Stomach (tissue), 9 donors: ENCODE data around the gene FSTL4. TPM values are rescaled to one million over a fixed set of nuclear protein-coding genes. Genes with fewer than 3 reads are reported as not detected.

Source experiments
- DNase-seq, 2 donors: peaks; one replicate each; pipeline versions ENCODE4 v3.0.0 to v3.0.0-alpha.2; 2013 to 2019
- H3K27ac ChIP-seq, 5 donors: fragments of 200-600 bp in 4 of 5; sonication (generic) in 4 of 5; one replicate each; pipeline ENCODE4 v1.5.1; 2013 to 2019; ENCODE audit warnings: mild to moderate bottlenecking in 1 of 5, moderate library complexity in 1 of 5
- H3K27me3 ChIP-seq, 3 donors: fragments of 200-600 bp; sonication (generic); one replicate each; pipeline ENCODE4 v1.5.1; 2017 to 2019; ENCODE audit warnings: mixed run types in 1 of 3
- H3K36me3 ChIP-seq, 4 donors: fragments of 200-600 bp; sonication (generic); 1 replicate in 3 of 4; 2 replicates in 1 of 4; pipeline ENCODE4 v1.5.1; 2016 to 2019
- H3K4me1 ChIP-seq, 4 donors: fragments of 200-600 bp; sonication (generic); one replicate each; pipeline ENCODE4 v1.5.1; 2016 to 2019
- H3K4me3 ChIP-seq, 4 donors: fragments of 200-600 bp; sonication (generic) in 3 of 4; one replicate each; pipeline ENCODE4 v1.5.1; 2016 to 2019; ENCODE audit warnings: mild to moderate bottlenecking in 1 of 4
- H3K9me3 ChIP-seq, 4 donors: fragments of 200-600 bp; sonication (generic); one replicate each; pipeline ENCODE4 v1.5.1; 2016 to 2019
- CTCF ChIP-seq, 7 experiments: fragments of 450-650 bp in 4 of 7; fragments of 200-600 bp in 3 of 7; sonication (generic) in 3 of 7; IDR thresholded peaks; one replicate each; pipeline ENCODE4 v1.5.1; 2016 to 2019; ENCODE audit warnings: antibody characterized with exemption in 7 of 7, control low read depth in 2 of 7, mild to moderate bottlenecking in 1 of 7
- EP300 ChIP-seq: sonication (generic); formaldehyde crosslinking; IDR thresholded peaks from one replicate; pipeline ENCODE4 v1.6.1; 2017; ENCODE audit warnings: antibody characterized with exemption
- POLR2A ChIP-seq, 4 donors: fragments of 450-650 bp; IDR thresholded peaks; one replicate each; pipeline ENCODE4 v1.6.1; 2016; ENCODE audit warnings: antibody characterized with exemption in 4 of 4, control low read depth in 2 of 4, mild to moderate bottlenecking in 1 of 4, moderate library complexity in 1 of 4
- POLR2AphosphoS5 ChIP-seq, 3 donors: sonication (generic); formaldehyde crosslinking; IDR thresholded peaks; one replicate each; pipeline ENCODE4 v1.6.1; 2016; ENCODE audit warnings: antibody characterized with exemption in 3 of 3
- WGBS, 5 donors: extraction: QIAGEN DNeasy Blood & Tissue Kit in 3 of 5; methylation state at CpG; one replicate each; pipeline versions ENCODE4 v1.1.5 to v1.1.7; 2013 to 2018; 5-methylcytosine and 5-hydroxymethylcytosine counted together
- intact Hi-C: fragments of 100-400 bp; cut with DNase I; formaldehyde crosslinking; loops from one replicate; pipeline ENCODE4 v1.15.1; 2023; ENCODE audit warnings: low total_unique reads
- polyA plus RNA-seq, 3 donors: library from polyadenylated mRNA; stranded (reverse); fragments of 200-250 nt; gene quantifications; one replicate each; pipeline ENCODE4 v1.2.3, GENCODE V29; 2013
- total RNA-seq, 5 donors: library from RNA; depleted of rRNA; stranded (reverse); fragments of >200 nt; gene quantifications; one replicate each; pipeline versions ENCODE4 v1.1.0 to v1.2.3, GENCODE V29; 2014 to 2016
- donor health status: healthy with polysubstance abuse.
- donor health status: Bipolar disorder and iron deficiency.
- donor health status: healthy.

FSTL4 gene
- total and polyA plus RNA-seq, 8 donors = 0.37 to 0.55 TPM; not detected in 6

GRCh38 chr5:133232911-133233310 is 379.4 kb downstream of the FSTL4 start:
- WGBS, 5 donors = 86 to 94% (median 88%) methylated on average over 7 of the region's 7 CpGs
- DNase-seq = no peak
- Histone ChIP-seq H3K27ac (no peak overlapping the region), H3K27me3 (peaks cover 0 to 9% (median 0%) of the 10 kb centered on the region in 3 donors), H3K4me1 (no peaks in the 10 kb centered on the region), H3K4me3 (no peak overlapping the region), H3K9me3 (no peaks in the 10 kb centered on the region), H3K36me3 (no peaks in the 10 kb centered on the region)
- intact Hi-C loops = no loop called here
- no peak for TF ChIP-seq POLR2A (IDR thresholded peaks at IDR 0.05)
- TF ChIP-seq POLR2AphosphoS5 (IDR thresholded peaks at IDR 0.05) = no peak
- TF ChIP-seq CTCF (IDR thresholded peaks at IDR 0.05) = no peak
- no peak for TF ChIP-seq EP300

- 77 to 82% (median 79%) methylated on average over 3 of the region's 3 CpGs for WGBS, 5 donors
- TF ChIP-seq EP300 (no peak), POLR2AphosphoS5 (IDR thresholded peaks at IDR 0.05) (no peak), CTCF (IDR thresholded peaks at IDR 0.05) (no peak), POLR2A (IDR thresholded peaks at IDR 0.05) (no peak)
- no peak for DNase-seq
- intact Hi-C loops = no loop called here
- Histone ChIP-seq H3K27ac (no peak overlapping the region), H3K27me3 (peaks cover 0 to 9% (median 0%) of the 10 kb centered on the region in 3 donors), H3K9me3 (no peaks in the 10 kb centered on the region), H3K4me3 (no peak overlapping the region), H3K4me1 (no peaks in the 10 kb centered on the region), H3K36me3 (no peaks in the 10 kb centered on the region)
These were observed 379.9 kb downstream of the FSTL4 start for GRCh38 chr5:133232435-133232834.

GRCh38 chr5:133232011-133232410 is 380.3 kb downstream of the FSTL4 start:
- H3K27ac ChIP-seq = no peak overlapping the region
- 49 to 64% (median 53%) methylated on average over 6 of the region's 6 CpGs for WGBS, 5 donors
- no peak overlapping the region for H3K4me3 ChIP-seq
- H3K36me3 ChIP-seq = no peaks in the 10 kb centered on the region
- TF ChIP-seq EP300 (no peak), CTCF (IDR thresholded peaks at IDR 0.05) (no peak), POLR2A (IDR thresholded peaks at IDR 0.05) (no peak), POLR2AphosphoS5 (IDR thresholded peaks at IDR 0.05) (no peak)
- peak; percentile 41 to 65 for DNase-seq
- peaks cover 0 to 7% (median 0%) of the 10 kb centered on the region in 3 donors for H3K27me3 ChIP-seq
- no peaks in the 10 kb centered on the region for H3K4me1 ChIP-seq
- intact Hi-C loops = no loop called here
- H3K9me3 ChIP-seq = no peaks in the 10 kb centered on the region

GRCh38 chr5:133230823-133231578 is 381.3 kb downstream of the FSTL4 start:
- Histone ChIP-seq H3K4me1 (peaks cover 0 to 3% (median 0%) of the 10 kb centered on the region in 4 donors), H3K27ac (no peak overlapping the region), H3K27me3 (no peaks in the 10 kb centered on the region), H3K4me3 (no peak overlapping the region), H3K36me3 (no peaks in the 10 kb centered on the region), H3K9me3 (no peaks in the 10 kb centered on the region)
- peak in 1 of 2 donors; percentile 40 for DNase-seq
- TF ChIP-seq CTCF (IDR thresholded peaks at IDR 0.05) (no peak), POLR2A (IDR thresholded peaks at IDR 0.05) (no peak), EP300 (no peak), POLR2AphosphoS5 (IDR thresholded peaks at IDR 0.05) (no peak)
- intact Hi-C loops = no loop called here
- 64 to 70% (median 65%) methylated on average over 9 of the region's 9 CpGs for WGBS, 5 donors
